ENCODE results near the gene ZNF436. TPM values are rescaled to one million over a fixed set of nuclear protein-coding genes. Genes with fewer than 3 reads are reported as not detected.

Gene ZNF436
- total and polyA plus RNA-seq, 2 of the 13 experiments (the other 11 are each of a cell fraction or from before 2014, with no cell fraction given): 4.3 to 9.9 TPM

DNA sequence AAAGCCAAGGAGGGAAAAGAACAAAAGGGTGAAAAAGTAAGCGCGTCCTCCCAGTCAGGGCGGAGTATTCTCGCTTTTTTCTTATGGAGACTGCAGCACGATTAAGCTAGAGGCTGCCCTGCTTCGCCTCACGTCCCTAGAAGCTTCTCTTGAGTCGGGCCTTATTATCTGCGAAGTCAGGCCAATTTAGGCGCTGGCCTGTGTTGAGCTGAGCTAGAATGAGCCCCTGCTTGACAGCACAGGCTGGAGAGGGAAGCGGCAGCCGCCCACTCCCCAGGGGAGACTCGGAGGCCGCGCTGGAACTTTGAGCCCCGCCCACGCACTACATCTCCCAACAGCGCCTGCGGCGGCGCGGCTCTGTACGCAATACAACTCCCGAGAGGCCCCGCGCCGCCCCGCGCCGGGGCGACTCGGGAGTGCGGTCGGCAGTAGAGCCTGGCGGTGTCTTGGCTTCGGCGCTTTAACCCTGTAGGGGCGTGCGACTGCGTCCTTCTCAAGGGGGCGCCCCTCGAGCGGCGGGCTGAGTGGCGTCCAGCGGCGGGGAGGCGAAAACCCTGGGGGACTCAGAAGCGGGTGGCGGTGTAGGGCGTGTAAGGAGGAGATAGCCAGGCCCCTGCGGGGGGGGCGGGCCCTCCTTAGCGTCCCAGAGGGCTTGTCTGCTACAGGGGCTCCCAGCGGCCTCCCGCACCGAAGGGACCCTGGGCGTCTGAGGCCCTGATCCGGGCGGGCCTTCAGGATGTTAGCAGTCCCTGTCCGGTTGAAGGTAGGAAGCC, 888 bp downstream of the ZNF436 start (continued):
- TF ChIP-seq, protein P1, sequence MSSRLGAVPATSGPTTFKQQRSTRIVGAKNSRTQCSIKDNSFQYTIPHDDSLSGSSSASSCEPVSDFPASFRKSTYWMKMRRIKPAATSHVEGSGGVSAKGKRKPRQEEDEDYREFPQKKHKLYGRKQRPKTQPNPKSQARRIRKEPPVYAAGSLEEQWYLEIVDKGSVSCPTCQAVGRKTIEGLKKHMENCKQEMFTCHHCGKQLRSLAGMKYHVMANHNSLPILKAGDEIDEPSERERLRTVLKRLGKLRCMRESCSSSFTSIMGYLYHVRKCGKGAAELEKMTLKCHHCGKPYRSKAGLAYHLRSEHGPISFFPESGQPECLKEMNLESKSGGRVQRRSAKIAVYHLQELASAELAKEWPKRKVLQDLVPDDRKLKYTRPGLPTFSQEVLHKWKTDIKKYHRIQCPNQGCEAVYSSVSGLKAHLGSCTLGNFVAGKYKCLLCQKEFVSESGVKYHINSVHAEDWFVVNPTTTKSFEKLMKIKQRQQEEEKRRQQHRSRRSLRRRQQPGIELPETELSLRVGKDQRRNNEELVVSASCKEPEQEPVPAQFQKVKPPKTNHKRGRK (CRISPR knock-in tag; IDR thresholded peaks at IDR 0.05): no peak
- TF ChIP-seq POGZ (CRISPR knock-in tag; IDR thresholded peaks at IDR 0.05) (no peak; the same call in 1 of the 2 replicates), TEAD2 (CRISPR knock-in tag; IDR thresholded peaks at IDR 0.05) (no peak), KLF6 (CRISPR knock-in tag; IDR thresholded peaks at IDR 0.05) (no peak), HNRNPK (IDR thresholded peaks at IDR 0.05; ENCODE audit: low read depth, low read length, poor library complexity, severe bottlenecking) (peak; percentile 39), CCAR2 (optimal IDR thresholded peaks at IDR 0.05; ENCODE audit: low read depth, low read length) (no peak), NBN (conservative IDR thresholded peaks at IDR 0.05) (no peak), ZNF678 (CRISPR knock-in tag; IDR thresholded peaks at IDR 0.05) (0 out of 2 replicates have a peak, but pooled peaks have one; percentile 49), RARG (CRISPR knock-in tag; IDR thresholded peaks at IDR 0.05; ENCODE audit: low read depth) (no peak), FOXK1 (CRISPR knock-in tag; IDR thresholded peaks at IDR 0.05; ENCODE audit: borderline replicate concordance, low read depth) (peak; percentile 48; the same call in 1 of the 2 replicates), RORA (CRISPR knock-in tag; IDR thresholded peaks at IDR 0.05) (no peak), NRL (CRISPR knock-in tag; IDR thresholded peaks at IDR 0.05; ENCODE audit: borderline replicate concordance) (peak; percentile 24; the same call in 1 of the 2 replicates), ZNF781 (CRISPR knock-in tag; IDR thresholded peaks at IDR 0.05; ENCODE audit: borderline replicate concordance, not compliant biosample characterization) (no peak)
- TF ChIP-seq, protein P2, sequence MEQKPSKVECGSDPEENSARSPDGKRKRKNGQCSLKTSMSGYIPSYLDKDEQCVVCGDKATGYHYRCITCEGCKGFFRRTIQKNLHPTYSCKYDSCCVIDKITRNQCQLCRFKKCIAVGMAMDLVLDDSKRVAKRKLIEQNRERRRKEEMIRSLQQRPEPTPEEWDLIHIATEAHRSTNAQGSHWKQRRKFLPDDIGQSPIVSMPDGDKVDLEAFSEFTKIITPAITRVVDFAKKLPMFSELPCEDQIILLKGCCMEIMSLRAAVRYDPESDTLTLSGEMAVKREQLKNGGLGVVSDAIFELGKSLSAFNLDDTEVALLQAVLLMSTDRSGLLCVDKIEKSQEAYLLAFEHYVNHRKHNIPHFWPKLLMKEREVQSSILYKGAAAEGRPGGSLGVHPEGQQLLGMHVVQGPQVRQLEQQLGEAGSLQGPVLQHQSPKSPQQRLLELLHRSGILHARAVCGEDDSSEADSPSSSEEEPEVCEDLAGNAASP (CRISPR knock-in tag; IDR thresholded peaks at IDR 0.05; ENCODE audit: borderline replicate concordance): peak; percentile 49; the same call in 1 of the 2 replicates
- TF ChIP-seq, protein P3, sequence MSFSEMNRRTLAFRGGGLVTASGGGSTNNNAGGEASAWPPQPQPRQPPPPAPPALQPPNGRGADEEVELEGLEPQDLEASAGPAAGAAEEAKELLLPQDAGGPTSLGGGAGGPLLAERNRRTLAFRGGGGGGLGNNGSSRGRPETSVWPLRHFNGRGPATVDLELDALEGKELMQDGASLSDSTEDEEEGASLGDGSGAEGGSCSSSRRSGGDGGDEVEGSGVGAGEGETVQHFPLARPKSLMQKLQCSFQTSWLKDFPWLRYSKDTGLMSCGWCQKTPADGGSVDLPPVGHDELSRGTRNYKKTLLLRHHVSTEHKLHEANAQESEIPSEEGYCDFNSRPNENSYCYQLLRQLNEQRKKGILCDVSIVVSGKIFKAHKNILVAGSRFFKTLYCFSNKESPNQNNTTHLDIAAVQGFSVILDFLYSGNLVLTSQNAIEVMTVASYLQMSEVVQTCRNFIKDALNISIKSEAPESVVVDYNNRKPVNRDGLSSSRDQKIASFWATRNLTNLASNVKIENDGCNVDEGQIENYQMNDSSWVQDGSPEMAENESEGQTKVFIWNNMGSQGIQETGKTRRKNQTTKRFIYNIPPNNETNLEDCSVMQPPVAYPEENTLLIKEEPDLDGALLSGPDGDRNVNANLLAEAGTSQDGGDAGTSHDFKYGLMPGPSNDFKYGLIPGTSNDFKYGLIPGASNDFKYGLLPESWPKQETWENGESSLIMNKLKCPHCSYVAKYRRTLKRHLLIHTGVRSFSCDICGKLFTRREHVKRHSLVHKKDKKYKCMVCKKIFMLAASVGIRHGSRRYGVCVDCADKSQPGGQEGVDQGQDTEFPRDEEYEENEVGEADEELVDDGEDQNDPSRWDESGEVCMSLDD (CRISPR knock-in tag; IDR thresholded peaks at IDR 0.05; ENCODE audit: borderline replicate concordance): no peak; the same call in 1 of the 2 replicates
- TF ChIP-seq, protein P4, sequence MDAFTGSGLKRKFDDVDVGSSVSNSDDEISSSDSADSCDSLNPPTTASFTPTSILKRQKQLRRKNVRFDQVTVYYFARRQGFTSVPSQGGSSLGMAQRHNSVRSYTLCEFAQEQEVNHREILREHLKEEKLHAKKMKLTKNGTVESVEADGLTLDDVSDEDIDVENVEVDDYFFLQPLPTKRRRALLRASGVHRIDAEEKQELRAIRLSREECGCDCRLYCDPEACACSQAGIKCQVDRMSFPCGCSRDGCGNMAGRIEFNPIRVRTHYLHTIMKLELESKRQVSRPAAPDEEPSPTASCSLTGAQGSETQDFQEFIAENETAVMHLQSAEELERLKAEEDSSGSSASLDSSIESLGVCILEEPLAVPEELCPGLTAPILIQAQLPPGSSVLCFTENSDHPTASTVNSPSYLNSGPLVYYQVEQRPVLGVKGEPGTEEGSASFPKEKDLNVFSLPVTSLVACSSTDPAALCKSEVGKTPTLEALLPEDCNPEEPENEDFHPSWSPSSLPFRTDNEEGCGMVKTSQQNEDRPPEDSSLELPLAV (CRISPR knock-in tag; conservative IDR thresholded peaks at IDR 0.05; ENCODE audit: low read depth): no peak
- TF ChIP-seq, protein P5, sequence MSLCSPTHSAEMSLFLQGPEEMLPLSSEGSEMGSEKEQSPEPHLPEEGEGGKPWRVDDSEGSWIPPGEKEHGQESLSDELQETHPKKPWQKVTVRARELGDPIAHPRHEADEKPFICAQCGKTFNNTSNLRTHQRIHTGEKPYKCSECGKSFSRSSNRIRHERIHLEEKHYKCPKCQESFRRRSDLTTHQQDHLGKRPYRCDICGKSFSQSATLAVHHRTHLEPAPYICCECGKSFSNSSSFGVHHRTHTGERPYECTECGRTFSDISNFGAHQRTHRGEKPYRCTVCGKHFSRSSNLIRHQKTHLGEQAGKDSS (CRISPR knock-in tag; IDR thresholded peaks at IDR 0.05; ENCODE audit: borderline replicate concordance, low read depth): peak; percentile 66; the same call in 1 of the 2 replicates

Data from HepG2 (cell line).